Measurements from ENCODE around the gene TPRKB. TPM values are rescaled to one million over a fixed set of nuclear protein-coding genes. Genes with fewer than 3 reads are reported as not detected.
A peak's percentile ranks its signal among the peaks of the same experiment; 100 is the strongest.
"Not testable (repeated sequence)": the region's sequence is repeated elsewhere in the genome, so short reads cannot be mapped to it uniquely, and the experiment has no call there.

The TPRKB gene
- total and polyA plus RNA-seq, 2 donors = 74.7 to 78.2 TPM

DNA sequence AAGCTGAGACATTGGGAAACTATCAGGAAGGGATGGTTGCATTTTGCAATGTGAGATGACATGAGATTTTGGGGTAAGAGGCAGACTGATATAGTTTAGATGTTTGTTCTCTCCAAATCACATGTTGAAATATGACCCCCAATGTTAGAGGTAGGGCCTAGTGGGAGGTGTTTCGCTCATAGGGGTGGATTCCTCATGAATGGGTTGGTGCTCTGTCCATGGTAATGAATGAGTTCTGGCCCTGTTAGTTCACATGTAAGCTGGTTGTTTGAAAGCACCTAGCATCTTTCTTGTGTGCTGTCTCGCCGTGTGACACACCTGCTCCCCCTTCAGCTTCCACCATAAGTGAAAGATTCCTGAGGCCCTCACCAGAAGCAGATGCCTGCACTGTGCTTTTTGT, 37.7 kb downstream of the TPRKB start:
- no peaks in the 10 kb centered on the region for H3K36me3 ChIP-seq (ENCODE audit: control insufficient read depth in 2 of 2, insufficient read depth in 2 of 2, low read length in 1 of 2)
- H3K4me1 ChIP-seq (ENCODE audit: control insufficient read depth in 2 of 2, insufficient read depth in 2 of 2, low read length in 2 of 2) = no peaks in the 10 kb centered on the region
- no peaks in the 10 kb centered on the region for H3K27me3 ChIP-seq (ENCODE audit: control insufficient read depth in 2 of 2, insufficient read depth in 1 of 2, low read length in 1 of 2)
- H3K9me3 ChIP-seq (ENCODE audit: control insufficient read depth in 2 of 2, insufficient read depth in 1 of 2, low read length in 1 of 2) = peaks cover 0 to 6% of the 10 kb centered on the region in 2 donors
- WGBS = 97% methylated on average over 3 of the region's 3 CpGs
- no peak overlapping the region for H3K4me3 ChIP-seq (ENCODE audit: low read length in 2 of 2)
- DNase-seq (ENCODE audit: low read depth in 6 of 9, low spot score in 9 of 9) = no peak
- H3K27ac ChIP-seq (ENCODE audit: low read depth in 1 of 2, low read length in 1 of 2) = no peak overlapping the region

DNA sequence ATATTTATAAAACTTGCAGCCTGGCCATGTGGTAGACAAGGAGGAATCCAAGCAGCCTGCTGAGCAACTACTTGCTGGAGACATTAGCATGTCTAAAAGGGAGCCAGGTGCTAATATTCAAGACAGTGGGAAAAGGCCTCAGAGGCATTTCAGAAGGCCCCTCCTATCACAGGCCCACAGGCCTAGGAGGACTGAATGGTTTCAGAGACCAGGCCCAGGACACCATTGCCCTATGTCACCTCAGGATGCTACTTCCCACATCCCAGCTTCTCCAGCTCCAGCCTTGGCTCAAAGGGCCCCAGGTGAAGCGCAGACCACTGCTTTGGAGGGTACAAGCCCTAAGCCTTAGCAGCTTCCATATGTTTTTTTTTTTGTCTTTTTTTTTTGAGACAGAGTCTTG, 39.0 kb downstream of the TPRKB start:
- H3K4me3 ChIP-seq (ENCODE audit: low read length in 2 of 2) = no peak overlapping the region
- H3K27ac ChIP-seq (ENCODE audit: low read depth in 1 of 2, low read length in 1 of 2) = no peak overlapping the region
- no peaks in the 10 kb centered on the region for H3K4me1 ChIP-seq (ENCODE audit: control insufficient read depth in 2 of 2, insufficient read depth in 2 of 2, low read length in 2 of 2)
- H3K9me3 ChIP-seq (ENCODE audit: control insufficient read depth in 2 of 2, insufficient read depth in 1 of 2, low read length in 1 of 2) = peaks cover 0 to 6% of the 10 kb centered on the region in 2 donors
- H3K36me3 ChIP-seq (ENCODE audit: control insufficient read depth in 2 of 2, insufficient read depth in 2 of 2, low read length in 1 of 2) = no peaks in the 10 kb centered on the region
- no peaks in the 10 kb centered on the region for H3K27me3 ChIP-seq (ENCODE audit: control insufficient read depth in 2 of 2, insufficient read depth in 1 of 2, low read length in 1 of 2)
- no peak for DNase-seq (ENCODE audit: low read depth in 6 of 9, low spot score in 9 of 9)
- 98% methylated on average over 1 of the region's 1 CpG for WGBS

DNA sequence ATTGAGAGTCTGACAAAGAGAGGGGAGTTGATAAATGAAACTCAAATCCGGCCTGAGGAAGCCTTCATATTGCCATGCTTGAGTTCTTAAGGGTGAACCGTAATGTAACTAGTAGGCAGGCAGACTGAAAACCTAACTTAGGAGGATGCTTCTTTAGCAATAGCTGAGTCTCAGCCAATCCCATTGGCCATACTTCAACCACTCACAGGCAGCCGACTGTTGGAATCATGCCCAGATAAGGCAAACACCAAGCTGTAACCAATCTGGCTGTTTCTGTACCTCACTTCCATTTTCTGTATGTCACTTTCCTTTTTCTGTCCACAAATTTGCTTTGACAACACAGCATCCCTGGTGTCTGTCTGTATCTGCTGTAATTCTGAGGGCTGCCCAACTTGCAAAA, 39.5 kb downstream of the TPRKB start:
- WGBS = 93% methylated on average over 3 of the region's 3 CpGs
- Histone ChIP-seq H3K4me3 (ENCODE audit: low read length in 2 of 2) (no peak overlapping the region), H3K36me3 (ENCODE audit: control insufficient read depth in 2 of 2, insufficient read depth in 2 of 2, low read length in 1 of 2) (no peaks in the 10 kb centered on the region), H3K9me3 (ENCODE audit: control insufficient read depth in 2 of 2, insufficient read depth in 1 of 2, low read length in 1 of 2) (peaks cover 0 to 6% of the 10 kb centered on the region in 2 donors), H3K27me3 (ENCODE audit: control insufficient read depth in 2 of 2, insufficient read depth in 1 of 2, low read length in 1 of 2) (no peaks in the 10 kb centered on the region), H3K4me1 (ENCODE audit: control insufficient read depth in 2 of 2, insufficient read depth in 2 of 2, low read length in 2 of 2) (no peaks in the 10 kb centered on the region), H3K27ac (ENCODE audit: low read depth in 1 of 2, low read length in 1 of 2) (no peak overlapping the region)
- no peak for DNase-seq (ENCODE audit: low read depth in 6 of 9, low spot score in 9 of 9)

DNA sequence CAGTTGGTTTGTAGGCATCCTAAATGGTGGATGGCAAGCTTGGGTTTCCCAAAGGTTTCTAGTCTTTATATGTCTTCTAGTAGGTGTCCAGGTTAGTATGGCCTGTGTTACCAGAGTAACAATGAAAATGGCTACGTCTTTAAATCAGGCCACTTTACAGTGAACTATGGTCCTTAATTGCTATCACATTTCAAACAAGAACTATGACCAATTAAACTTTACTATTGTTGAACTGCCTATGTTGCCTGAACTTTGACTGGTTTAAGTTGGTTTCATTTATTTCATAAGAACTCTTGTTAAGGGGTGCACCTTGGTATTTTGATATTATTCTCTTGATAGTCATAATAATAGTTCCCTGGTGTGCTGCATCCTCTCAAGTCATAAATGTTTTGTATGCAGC, 40.2 kb downstream of the TPRKB start:
- not testable (repeated sequence) for H3K4me3 ChIP-seq (ENCODE audit: low read length in 2 of 2); DNase-seq (ENCODE audit: low read depth in 6 of 9, low spot score in 9 of 9); H3K27ac ChIP-seq (ENCODE audit: low read depth in 1 of 2, low read length in 1 of 2); H3K4me1 ChIP-seq (ENCODE audit: control insufficient read depth in 2 of 2, insufficient read depth in 2 of 2, low read length in 2 of 2); H3K27me3 ChIP-seq (ENCODE audit: control insufficient read depth in 2 of 2, insufficient read depth in 1 of 2, low read length in 1 of 2); H3K36me3 ChIP-seq (ENCODE audit: control insufficient read depth in 2 of 2, insufficient read depth in 2 of 2, low read length in 1 of 2); H3K9me3 ChIP-seq (ENCODE audit: control insufficient read depth in 2 of 2, insufficient read depth in 1 of 2, low read length in 1 of 2)
- 97% methylated on average over 1 of the region's 1 CpG for WGBS

DNA sequence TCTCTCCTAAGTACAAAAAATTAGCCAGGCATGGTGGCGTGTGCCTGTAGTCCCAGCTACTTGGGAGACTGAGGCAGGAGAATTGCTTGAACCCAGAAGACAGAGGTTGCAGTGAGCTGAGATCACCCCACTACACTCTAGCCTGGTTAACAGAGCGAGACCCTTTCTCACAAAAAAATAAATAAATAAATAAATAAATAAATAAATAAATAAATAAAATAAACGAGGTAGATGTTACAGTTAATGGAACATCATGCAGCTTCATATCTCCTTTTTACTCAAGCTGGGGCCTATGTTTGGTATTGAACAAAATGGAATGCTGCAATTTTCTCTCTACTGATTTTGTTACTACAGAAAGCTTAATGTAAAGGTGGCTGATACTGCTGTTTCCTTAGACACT, 40.6 kb downstream of the TPRKB start:
- DNase-seq (ENCODE audit: low read depth in 6 of 9, low spot score in 9 of 9) = not testable (repeated sequence)

DNA sequence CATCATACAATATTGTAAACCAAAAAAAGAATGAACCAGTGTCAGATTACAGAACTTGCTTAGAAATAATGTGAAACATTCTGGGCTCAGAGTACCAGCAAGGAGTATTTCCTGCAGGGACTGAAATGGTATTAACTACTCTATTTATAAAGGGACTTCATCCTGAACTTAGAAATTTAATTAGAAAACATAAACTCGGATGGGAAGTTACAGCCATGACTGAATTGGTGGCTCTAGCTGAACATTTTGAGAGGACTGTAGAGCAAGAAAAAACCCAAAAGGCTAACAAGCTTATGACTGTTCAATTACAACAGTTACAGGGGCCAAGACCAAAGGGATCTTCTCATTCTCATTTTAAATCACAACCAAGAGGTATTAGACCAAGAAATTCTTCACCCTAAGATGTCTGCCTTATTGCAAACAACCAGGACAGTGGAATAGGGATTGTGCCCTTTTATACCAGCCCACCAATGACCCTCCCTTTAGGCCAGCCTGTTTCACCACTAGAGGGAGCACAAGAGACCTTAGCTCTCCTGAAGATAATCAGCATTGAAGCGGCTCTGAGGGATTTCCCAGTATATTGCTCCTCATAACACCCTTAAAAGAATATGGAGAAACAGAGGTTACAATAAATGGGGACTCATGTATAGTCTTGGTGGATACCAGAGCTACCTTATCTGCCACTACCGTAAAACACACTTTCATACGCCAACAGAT, 46.6 kb downstream of the TPRKB start:
- DNase-seq (ENCODE audit: low read depth in 6 of 9, low spot score in 9 of 9) = peak in 3 of 9 donors; percentile 5 to 17 (median 14)
- 62% methylated on average over 4 of the region's 4 CpGs for WGBS
- not testable (repeated sequence) for H3K9me3 ChIP-seq (ENCODE audit: control insufficient read depth in 2 of 2, insufficient read depth in 1 of 2, low read length in 1 of 2); H3K4me1 ChIP-seq (ENCODE audit: control insufficient read depth in 2 of 2, insufficient read depth in 2 of 2, low read length in 2 of 2); H3K36me3 ChIP-seq (ENCODE audit: control insufficient read depth in 2 of 2, insufficient read depth in 2 of 2, low read length in 1 of 2); H3K27me3 ChIP-seq (ENCODE audit: control insufficient read depth in 2 of 2, insufficient read depth in 1 of 2, low read length in 1 of 2); H3K4me3 ChIP-seq (ENCODE audit: low read length in 2 of 2); H3K27ac ChIP-seq (ENCODE audit: low read depth in 1 of 2, low read length in 1 of 2)

More for the DNA sequence above, 40.6 kb downstream of the TPRKB start:
- H3K4me3 ChIP-seq (ENCODE audit: low read length in 2 of 2); H3K27me3 ChIP-seq (ENCODE audit: control insufficient read depth in 2 of 2, insufficient read depth in 1 of 2, low read length in 1 of 2); H3K36me3 ChIP-seq (ENCODE audit: control insufficient read depth in 2 of 2, insufficient read depth in 2 of 2, low read length in 1 of 2); H3K4me1 ChIP-seq (ENCODE audit: control insufficient read depth in 2 of 2, insufficient read depth in 2 of 2, low read length in 2 of 2); H3K27ac ChIP-seq (ENCODE audit: low read depth in 1 of 2, low read length in 1 of 2); H3K9me3 ChIP-seq (ENCODE audit: control insufficient read depth in 2 of 2, insufficient read depth in 1 of 2, low read length in 1 of 2): not testable (repeated sequence)
- WGBS = 93% methylated on average over 3 of the region's 3 CpGs

DNA sequence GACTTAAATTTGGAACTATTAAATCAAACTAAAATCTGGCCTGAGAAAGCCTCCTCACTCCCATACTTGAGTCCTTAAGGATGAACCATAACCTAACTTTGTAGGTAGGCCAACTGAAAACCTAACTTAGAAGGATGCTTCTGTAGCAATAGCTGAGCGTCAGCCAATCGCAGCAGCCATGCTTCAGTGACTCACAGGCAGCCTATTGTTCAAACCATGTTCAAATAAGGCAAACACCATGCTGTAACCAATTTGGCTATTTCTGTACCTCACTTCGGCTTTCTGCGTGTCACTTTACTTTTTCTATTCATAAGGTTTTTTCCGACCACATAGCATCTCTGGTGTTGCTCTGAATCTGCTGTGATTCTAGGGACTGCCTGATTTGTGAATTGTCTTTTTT, 48.7 kb downstream of the TPRKB start:
- 98% methylated on average over 5 of the region's 5 CpGs for WGBS
- H3K4me3 ChIP-seq (ENCODE audit: low read length in 2 of 2); H3K9me3 ChIP-seq (ENCODE audit: control insufficient read depth in 2 of 2, insufficient read depth in 1 of 2, low read length in 1 of 2); DNase-seq (ENCODE audit: low read depth in 6 of 9, low spot score in 9 of 9); H3K27me3 ChIP-seq (ENCODE audit: control insufficient read depth in 2 of 2, insufficient read depth in 1 of 2, low read length in 1 of 2); H3K36me3 ChIP-seq (ENCODE audit: control insufficient read depth in 2 of 2, insufficient read depth in 2 of 2, low read length in 1 of 2); H3K4me1 ChIP-seq (ENCODE audit: control insufficient read depth in 2 of 2, insufficient read depth in 2 of 2, low read length in 2 of 2); H3K27ac ChIP-seq (ENCODE audit: low read depth in 1 of 2, low read length in 1 of 2): not testable (repeated sequence)

DNA sequence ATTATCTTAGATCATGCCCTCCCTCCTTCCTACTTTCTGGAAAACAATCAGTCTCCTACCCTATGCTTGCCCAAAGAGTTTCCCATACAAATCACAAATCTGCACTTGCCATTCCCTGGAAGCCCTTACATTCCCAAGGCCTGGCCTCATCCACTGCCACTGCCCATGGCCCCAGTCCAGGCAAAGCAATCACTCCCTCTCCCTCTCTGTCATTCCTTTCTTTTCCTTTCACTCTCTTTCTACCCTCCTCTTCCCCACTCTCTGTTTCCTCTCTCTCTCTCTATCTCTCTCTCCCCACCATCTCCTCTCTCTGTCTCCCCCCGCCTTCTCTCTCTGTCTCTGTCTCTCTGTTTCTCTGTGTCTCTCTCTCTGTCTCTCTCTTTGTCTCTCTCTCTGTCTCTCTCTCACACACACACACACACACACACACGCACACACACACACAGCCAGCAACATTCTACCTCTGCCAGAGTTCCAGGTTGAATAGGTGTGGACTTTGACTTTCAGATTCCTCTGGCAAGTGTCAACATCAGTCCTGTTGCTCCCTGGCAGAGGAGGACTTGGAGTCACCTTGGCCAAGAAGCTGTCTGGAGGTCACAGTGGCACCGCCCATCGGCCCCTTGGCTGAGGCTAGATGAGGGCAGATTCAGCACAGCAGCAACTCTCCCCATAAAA, 51.2 kb downstream of the TPRKB start:
- WGBS = 92% methylated on average over 4 of the region's 4 CpGs
- no peaks in the 10 kb centered on the region for H3K36me3 ChIP-seq (ENCODE audit: control insufficient read depth in 2 of 2, insufficient read depth in 2 of 2, low read length in 1 of 2)
- H3K27me3 ChIP-seq (ENCODE audit: control insufficient read depth in 2 of 2, insufficient read depth in 1 of 2, low read length in 1 of 2) = no peaks in the 10 kb centered on the region
- no peak for DNase-seq (ENCODE audit: low read depth in 6 of 9, low spot score in 9 of 9)
- no peaks in the 10 kb centered on the region for H3K4me1 ChIP-seq (ENCODE audit: control insufficient read depth in 2 of 2, insufficient read depth in 2 of 2, low read length in 2 of 2)
- no peak overlapping the region for H3K4me3 ChIP-seq (ENCODE audit: low read length in 2 of 2)
- H3K27ac ChIP-seq (ENCODE audit: low read depth in 1 of 2, low read length in 1 of 2) = no peak overlapping the region
- no peaks in the 10 kb centered on the region for H3K9me3 ChIP-seq (ENCODE audit: control insufficient read depth in 2 of 2, insufficient read depth in 1 of 2, low read length in 1 of 2)

DNA sequence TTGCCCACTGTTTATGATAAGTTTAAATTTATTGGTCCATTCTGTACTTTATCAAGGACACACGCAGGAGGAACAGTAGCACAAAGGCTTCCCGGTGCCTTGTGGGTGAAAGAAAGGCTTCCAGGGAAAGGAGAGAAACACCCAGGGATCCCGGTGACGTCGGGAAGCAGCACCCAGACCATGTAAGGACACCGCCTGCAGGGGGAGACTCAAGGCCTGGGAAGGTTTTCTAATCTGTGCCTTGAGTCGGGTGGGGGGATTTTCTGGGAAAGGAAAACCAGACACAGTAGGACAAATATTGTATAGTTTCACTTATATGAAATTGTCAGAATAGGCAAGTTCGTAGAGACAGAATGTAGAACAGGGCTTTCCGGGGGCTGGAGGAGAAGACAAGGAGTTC, 52.2 kb downstream of the TPRKB start:
- not testable (repeated sequence) for H3K27ac ChIP-seq (ENCODE audit: low read depth in 1 of 2, low read length in 1 of 2); H3K27me3 ChIP-seq (ENCODE audit: control insufficient read depth in 2 of 2, insufficient read depth in 1 of 2, low read length in 1 of 2); DNase-seq (ENCODE audit: low read depth in 6 of 9, low spot score in 9 of 9); H3K36me3 ChIP-seq (ENCODE audit: control insufficient read depth in 2 of 2, insufficient read depth in 2 of 2, low read length in 1 of 2); H3K9me3 ChIP-seq (ENCODE audit: control insufficient read depth in 2 of 2, insufficient read depth in 1 of 2, low read length in 1 of 2); H3K4me3 ChIP-seq (ENCODE audit: low read length in 2 of 2); H3K4me1 ChIP-seq (ENCODE audit: control insufficient read depth in 2 of 2, insufficient read depth in 2 of 2, low read length in 2 of 2)
- WGBS = 84% methylated on average over 9 of the region's 9 CpGs

All from thymus (tissue), 11 donors.